ENCODE data around the gene CDH18.

The CDH18 gene, protein sequence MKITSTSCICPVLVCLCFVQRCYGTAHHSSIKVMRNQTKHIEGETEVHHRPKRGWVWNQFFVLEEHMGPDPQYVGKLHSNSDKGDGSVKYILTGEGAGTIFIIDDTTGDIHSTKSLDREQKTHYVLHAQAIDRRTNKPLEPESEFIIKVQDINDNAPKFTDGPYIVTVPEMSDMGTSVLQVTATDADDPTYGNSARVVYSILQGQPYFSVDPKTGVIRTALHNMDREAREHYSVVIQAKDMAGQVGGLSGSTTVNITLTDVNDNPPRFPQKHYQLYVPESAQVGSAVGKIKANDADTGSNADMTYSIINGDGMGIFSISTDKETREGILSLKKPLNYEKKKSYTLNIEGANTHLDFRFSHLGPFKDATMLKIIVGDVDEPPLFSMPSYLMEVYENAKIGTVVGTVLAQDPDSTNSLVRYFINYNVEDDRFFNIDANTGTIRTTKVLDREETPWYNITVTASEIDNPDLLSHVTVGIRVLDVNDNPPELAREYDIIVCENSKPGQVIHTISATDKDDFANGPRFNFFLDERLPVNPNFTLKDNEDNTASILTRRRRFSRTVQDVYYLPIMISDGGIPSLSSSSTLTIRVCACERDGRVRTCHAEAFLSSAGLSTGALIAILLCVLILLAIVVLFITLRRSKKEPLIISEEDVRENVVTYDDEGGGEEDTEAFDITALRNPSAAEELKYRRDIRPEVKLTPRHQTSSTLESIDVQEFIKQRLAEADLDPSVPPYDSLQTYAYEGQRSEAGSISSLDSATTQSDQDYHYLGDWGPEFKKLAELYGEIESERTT

DNA sequence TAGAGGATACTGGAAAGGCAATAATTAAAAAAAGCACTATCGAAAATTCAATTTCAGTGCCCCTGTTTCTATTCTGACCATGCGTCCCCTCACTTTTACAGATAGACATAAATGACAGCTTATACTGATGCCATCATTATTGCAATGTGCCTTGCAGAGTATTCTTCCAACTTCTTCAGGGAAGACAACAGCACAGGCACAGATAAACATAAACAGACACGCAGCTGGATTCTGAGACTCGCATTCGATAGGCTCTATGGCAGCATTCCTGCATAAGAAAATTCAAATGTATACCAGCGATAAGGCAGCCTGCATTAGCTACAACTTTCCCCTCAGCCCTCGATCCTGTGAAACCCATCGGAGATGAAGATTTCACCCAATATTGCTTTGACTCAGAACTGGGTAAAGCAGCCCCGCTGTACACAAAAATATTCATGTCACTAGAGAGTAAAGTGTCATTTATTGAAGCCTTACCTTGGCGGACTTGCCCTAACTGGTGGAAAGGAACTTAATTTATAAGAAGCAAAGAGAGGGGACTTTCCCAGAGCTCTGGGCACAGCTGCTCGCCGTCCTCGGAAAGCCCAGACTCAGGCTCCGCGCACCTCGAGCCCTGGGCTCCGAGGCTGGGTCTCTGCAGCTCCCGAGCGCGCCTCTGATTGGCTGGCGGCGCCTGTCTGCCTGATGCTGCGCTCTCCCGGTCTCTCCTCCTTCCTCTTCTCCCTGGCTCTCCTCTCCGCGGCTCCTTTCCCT, at the start of gene CDH18:
Gene CDH18 (minus strand): TSS at position 589 of the 750 bp plus-strand sequence. CDS start 149,214 bp downstream, outside the sequence.
- no peak for DNase-seq (ENCODE audit: low read depth)

DNA sequence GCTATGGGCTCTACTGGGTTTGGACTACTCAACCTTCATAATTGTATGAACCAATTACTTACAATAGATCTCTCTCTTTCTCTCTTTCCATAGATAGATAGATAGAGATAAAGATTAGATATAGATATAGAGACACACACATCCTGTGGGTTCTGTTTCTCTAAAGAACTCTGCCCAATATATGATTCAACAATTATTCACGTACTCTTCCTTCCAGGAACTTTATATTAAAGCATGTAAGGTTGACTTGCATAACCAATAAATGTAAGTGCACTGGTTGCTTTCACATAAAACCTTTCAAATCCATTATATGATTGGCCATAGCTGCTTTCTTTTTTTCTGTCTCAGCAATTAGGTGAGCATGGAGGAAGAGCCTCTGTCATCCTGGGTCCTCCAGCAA, 46.7 kb upstream of the CDH18 start:
- no peak for DNase-seq (ENCODE audit: low read depth)

DNA sequence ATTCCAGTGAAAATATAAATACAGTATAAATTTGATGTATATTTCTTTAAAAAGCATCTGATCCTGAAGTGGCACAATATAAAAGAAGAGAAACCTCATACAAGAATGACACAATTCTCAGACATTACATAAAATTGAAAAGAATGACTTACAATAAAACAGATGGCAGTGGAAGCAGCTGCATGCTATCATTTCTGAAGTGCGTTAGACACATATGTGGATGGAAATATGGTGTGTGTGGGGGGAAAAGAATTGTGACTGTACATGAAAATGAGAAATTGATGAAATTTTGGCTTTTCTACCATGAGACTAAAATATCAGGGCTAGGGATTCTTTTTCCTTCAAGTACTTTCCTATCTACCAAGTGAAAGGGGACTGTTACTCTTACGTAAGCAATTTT, 45.9 kb upstream of the CDH18 start:
- DNase-seq (ENCODE audit: low read depth): no peak

DNA sequence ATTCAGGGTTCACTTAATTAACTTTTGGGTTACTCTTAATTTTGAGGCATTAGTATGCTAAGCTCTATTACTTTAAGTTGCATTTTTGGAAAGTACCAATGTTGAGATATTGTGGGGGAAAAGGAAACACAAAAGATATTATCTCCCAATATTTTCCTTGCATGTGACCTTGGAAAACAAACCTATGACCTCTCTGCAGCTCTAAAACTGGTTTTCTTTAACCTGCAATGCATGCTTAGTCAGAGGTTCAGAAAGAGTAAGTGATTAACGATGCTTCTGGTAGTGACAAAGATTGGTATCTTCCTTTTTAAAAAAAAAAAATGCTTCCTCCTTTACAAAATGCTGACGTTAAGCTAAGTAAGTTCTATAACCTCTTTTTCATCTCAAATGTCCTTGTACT, 44.9 kb upstream of the CDH18 start:
- DNase-seq (ENCODE audit: low read depth): no peak

DNA sequence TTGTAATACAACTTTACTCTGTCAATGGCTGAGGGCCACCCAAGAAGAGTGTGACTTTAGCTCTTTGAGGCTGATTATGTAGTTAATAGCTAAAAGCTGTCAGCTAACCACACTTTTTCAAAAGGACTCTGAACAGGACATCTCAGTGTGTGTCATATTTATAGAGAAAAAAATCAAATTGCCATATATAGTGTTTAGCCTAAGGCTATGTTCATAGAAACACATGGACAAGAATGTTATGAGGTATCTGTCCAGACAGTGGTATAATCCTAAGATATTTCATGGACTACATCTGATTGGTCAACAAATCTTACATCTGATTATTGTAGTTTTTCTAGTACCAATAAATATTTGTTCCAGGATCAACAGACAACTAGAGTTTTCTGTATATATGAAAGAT, 42.1 kb upstream of the CDH18 start:
- no peak for DNase-seq (ENCODE audit: low read depth)

DNA sequence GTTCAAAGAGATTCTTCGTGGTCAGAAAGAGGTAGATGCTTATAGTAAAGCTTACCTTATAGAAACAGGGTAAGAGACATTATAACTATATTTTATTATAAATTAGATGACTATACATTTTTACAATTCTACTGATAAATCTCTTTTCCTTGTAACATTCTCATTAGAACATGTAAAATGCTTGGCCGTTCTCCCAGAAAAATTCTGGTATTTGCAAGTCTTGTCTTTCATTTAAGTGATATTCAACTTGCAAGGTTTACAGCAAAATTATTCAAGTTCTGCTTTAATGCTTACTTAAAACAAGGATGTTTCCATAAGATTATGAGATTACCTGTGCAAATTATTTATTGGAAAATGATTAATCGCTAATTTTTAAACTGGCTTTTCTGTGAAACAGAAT, 41.3 kb upstream of the CDH18 start:
- no peak for DNase-seq (ENCODE audit: low read depth)

DNA sequence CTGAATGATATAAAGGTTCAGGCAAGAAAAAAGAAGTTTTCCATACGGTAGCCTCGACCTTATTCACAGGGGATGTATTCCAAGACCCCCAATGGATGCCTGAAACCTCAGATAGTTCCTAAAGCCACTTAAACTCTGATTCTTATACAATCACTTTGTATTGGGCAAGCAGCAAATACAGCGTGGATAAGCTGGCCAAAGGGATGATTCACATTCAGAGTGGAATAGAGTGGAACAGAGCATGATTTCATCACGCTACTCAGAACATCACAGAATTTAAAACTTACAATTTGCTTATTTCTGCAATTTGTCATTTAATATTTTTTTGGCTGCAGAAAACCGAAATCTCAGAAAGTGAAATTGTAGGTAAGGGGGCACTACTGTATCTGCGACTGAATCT, 40.5 kb upstream of the CDH18 start:
- DNase-seq (ENCODE audit: low read depth): no peak

DNA sequence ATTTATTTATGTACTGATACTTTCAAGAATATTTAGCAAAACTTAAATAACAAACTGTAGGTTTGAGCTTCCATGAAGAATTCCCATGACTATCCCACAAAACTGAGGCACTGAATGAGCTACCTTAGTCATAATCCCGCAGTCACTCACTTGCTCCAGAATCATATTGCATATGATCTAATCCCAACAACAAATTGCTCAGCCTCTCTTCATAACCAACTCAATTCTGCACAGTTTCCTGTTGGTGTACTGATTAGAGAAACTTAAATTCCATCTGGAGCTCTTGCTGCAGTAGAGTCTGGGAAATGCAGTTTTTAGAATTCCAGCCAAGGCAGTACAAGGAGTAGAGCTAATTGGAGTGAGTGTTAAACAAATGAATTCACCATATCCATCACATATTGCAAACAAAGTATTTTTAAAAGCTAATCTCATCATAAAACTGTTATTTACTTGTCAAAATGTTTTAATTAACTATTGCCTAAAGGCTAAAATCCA, 35.7 kb upstream of the CDH18 start:
- no peak for DNase-seq (ENCODE audit: low read depth)

DNA sequence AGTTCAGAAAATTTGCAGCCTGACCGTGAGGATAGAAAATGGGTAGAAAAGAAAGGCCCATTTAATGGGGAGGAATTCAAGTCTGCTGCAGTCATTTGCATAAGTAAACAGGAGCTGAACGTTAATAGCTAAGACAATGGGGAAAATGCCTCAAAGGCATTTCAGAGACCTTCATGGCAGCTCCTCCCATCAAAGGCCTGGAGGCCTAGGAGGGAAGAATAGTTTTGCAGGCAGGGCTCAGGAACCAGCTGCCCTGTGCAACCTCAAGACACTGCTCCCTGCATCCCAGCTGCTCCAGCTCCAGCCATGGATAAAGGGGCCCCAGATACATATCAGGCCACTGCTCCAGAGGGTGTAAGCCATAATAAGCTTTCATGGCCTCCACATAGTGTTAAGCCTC, 32.2 kb upstream of the CDH18 start:
- no peak for DNase-seq (ENCODE audit: low read depth)

DNA sequence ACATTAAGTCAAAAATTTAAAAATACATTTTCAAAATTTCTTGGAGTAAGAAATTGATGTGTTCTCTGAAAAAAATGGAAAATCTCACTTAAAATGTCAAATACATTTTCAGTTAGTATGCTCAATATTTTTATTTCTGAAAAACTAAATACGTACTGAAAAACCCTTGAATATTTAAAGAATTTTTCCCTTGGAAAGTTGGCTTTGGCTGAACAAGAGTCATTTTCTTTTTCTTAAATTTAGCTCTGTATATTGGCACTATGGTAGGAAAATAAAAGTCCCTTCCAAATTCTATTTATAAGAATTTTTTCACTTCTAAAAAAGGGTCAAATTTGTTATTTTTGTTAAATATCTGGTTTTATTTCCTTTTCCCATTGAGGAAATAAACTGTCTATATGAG, 29.0 kb upstream of the CDH18 start:
- no peak for DNase-seq (ENCODE audit: low read depth)

DNA sequence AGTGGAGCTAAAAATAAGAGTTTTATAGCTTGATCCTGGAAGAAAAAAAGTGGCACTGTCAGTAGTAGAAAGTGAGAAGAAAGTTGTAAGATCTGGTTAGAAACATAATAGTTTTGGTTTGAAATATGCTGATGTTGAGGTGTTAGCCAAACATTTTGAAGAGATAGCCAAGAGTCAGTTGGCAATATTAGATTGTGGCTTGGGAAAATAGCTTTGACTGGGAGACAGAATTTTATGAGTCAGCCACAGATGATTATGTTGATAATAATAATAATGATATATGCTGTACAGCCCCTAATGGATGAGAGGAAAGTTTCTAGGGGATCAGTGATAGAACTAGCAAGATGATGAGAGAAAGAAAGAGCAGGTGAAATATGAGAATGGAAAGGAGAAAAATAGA, 12.4 kb upstream of the CDH18 start:
- DNase-seq (ENCODE audit: low read depth): no peak

DNA sequence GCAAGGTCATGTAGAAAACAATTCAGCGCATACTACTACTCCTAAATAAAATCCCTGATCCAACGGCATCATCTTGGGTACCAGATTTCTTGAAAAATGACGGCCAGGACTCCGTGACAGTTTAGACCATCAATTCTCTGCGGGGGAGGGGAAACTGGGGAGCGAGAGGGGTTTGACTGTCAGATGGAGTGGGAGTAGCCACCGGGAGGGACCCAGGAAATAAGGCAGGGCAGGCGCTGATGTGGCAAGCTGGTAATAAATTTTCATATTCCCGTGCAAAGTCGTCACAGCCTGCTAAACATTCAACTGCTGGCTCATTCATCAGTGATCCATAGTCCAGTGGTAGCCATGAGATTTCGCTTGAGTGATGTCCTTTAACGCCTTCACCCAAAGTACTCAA, 457 bp upstream of the CDH18 start:
- no peak for DNase-seq (ENCODE audit: low read depth)

DNA sequence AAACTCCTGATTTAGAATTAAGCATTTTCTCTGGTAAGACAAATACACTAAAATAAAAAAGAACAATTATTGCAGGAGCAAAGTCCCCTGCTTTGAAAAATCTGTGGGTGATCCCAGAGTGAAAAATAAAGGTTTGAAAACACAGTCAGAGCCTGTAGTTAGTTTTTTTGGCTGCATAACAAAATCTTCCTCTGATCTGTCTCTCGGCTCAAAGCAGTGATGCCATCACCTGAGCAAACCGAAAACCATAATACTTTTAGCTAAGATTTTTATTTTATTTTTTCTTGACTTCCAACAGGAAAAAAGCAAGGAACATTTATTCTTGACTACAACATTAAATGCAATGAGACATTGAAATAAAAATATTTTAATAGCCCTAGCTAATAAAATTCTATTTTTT, 1.2 kb downstream of the CDH18 start:
- DNase-seq (ENCODE audit: low read depth): no peak

DNA sequence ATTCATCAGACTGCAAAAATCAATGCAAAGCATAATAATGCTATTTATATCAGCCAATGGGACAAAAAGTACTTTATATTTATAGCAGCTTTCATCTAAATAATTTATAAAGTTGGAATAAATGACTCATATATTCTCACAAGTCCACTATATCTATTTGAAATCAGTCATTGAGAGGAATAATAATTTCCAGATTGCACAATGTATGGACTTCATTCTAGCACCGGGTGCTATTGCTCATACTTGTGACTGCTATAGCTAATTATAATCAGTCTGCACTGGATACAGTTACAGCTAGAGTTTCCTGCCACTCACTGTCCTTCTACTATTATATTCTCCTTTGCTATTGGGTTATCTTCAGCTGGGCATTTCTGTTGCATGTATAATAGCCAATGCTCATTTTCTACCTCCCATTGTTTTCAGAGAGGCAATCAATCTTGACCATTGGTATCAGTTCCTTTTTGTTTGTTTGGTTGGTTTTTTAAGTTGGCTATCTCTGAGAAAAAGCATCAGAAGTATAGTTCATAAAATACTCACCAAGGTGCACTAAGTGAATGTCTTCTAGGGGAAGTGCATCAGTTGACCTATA, 1.9 kb downstream of the CDH18 start:
- no peak for DNase-seq (ENCODE audit: low read depth)

DNA sequence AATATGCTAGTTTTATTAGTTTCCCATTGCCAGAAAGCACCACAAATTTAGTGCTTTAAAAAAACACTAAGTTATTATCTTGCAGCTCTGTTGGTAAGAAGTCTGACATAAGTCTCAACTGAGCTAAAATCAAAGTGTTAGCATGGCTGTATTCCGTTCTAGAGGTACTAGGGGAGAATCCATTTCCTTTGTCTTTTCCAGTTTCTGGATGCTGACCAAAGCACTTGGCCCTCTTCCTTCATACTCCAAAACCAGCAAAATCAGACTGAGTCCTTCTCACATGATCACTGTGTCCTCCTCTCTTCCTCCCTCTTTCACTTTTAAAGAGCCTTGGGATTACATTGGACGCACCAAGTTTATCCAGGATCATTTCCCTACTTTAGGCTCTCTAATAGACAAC, 9.5 kb downstream of the CDH18 start:
- no peak for DNase-seq (ENCODE audit: low read depth)

DNA sequence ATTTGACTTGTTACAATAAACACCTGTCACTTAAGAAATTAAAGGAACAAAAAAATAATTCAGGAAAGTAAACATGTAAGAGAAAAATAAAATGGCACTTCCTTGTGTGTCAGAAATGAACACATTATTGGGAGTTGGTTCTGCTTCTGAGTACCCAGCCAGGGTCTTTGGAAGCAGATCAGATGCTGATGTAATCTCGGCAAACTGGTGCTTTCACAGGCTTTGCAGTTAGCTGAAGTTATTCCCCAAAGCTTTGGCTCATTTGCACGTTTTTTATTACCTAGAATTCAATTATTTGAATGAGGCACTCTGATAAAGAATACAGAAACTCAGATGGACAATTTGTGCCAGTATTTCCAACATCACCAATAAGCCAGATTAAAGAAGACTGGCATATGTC, 10.9 kb downstream of the CDH18 start:
- no peak for DNase-seq (ENCODE audit: low read depth)

DNA sequence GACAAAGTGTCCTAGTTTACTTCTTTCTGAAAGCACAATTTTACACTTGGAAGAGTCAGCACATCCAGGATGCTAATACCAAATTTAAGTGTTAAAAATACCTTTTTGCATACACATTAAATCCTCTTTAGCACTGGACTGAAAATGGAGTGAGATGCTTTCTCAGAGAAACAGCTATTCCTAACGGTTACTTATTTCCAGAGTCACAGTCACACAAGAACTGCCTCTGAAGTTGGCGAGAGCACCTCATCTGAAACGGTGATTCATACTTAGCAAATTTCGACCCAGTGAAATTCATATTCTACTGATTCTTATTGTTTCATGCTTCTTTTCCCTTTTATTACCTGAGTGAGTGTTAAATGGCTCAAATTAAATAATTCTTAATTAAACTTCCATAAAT, 12.2 kb downstream of the CDH18 start:
- DNase-seq (ENCODE audit: low read depth): no peak

DNA sequence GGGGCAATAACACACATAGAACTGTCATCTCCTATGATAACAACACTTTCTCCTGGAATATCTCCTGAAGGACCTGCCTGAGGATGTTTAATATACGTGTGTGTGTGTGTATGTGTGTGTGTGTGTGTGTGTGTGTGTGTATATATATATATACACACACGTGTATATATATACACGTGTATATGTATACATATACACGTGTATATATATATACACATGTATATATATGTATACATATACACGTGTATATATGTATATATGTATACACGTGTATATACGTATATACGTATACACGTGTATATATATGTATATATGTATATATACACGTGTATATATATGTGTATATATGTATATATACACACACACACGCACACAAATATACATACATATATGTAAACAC, 27.5 kb downstream of the CDH18 start:
- DNase-seq (ENCODE audit: low read depth): no peak

DNA sequence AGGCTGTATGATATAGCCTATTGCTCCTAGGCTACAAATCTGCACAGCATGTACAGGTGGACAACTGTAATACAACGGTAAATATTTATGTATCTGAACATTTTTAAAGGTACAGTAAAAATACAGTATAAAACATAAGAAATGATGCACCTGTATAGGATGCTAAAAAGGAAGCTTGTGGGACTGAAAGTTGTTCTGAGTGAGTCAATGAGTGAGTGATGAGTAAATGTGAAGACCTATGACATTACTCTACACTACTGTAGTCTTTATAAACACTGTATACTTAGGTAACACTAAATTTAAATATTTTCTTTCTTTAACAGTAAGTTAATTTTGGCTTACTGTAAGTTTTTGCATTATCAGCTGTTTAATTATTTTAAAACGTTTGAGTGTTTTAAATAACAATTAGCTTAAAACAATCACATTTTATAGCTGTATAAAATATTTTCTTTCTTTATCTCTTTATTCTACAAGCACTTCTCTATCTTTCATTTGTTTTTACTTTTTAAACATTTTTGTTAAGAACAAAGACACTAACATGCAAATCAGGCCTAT, 28.1 kb downstream of the CDH18 start:
- DNase-seq (ENCODE audit: low read depth): no peak

DNA sequence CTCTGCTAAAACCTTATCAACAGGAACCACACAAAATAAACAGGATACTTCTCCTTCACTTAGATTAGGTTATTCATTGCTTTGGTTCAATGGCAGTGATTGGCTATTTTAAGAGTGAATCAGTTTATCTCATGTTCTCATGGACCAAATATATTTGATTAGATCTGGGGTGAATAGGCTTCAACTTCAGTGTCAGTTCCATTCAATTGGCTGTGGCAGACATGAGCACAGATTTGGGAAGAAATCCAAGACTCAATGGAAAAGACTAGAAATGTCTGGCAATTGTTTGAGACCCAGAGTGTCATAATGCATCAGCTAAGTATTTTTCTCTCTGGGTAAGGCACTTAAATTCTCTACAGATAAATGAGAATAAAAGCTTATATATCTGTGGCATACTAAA, 37.1 kb downstream of the CDH18 start:
- no peak for DNase-seq (ENCODE audit: low read depth)

DNA sequence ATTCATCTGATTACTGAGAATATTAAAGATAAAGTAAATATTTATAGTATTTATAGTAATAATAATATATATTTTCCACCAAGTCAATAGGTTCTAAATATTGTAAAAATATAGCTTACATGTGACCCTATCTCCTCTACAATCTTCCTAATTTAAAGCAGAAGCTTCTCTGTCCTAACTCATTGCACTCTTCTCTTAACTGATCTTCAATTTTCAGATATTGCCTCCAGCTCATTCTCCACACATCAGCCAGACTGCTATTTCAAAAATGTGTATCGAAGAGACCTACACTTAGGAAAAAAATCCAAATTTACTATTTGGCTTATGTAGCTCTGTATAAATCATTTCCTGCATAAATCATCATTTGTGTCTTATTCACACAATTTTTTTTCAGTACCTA, 47.8 kb downstream of the CDH18 start:
- no peak for DNase-seq (ENCODE audit: low read depth)

DNA sequence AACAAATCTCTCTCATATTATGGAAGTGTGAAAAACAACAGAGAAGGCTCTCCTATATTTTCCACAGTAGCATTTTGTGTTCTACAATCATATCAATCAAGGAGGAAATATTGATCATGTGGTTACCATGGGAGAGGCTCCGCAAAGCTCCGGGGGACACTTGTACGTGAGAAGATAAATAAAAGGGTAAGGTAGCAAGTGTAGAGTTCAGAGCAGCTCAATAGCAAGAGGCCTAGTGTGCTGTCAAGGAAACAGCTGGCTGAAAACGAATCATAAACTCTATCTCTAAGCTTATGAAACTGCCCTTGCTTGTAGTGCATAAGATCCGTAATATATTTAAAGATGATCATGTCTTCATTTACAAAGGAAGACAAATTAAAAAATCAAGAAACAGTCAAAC, 57.5 kb downstream of the CDH18 start:
- no peak for DNase-seq (ENCODE audit: low read depth)
